ENCODE measurements around the gene DNAH14. TPM values are rescaled to one million over a fixed set of nuclear protein-coding genes. Genes with fewer than 3 reads are reported as not detected.

The DNAH14 gene
- total and polyA plus RNA-seq, 4 donors = 2.7 to 19.8 (median 9.6) TPM

GRCh38 chr1:224914292-224914900 lies 15.1 kb upstream of the DNAH14 start:
- Histone ChIP-seq H3K27me3 (ENCODE audit: control insufficient read depth in 4 of 4, insufficient read depth in 4 of 4, low read length in 3 of 4) (no peaks in the 10 kb centered on the region), H3K27ac (ENCODE audit: low read depth in 1 of 2, low read length in 2 of 2) (no peak overlapping the region), H3K9me3 (ENCODE audit: control insufficient read depth in 4 of 4, low read length in 3 of 4) (peaks cover 0 to 8% (median 2%) of the 10 kb centered on the region in 4 donors), H3K4me3 (ENCODE audit: low read depth in 1 of 3, low read length in 3 of 3) (no peak overlapping the region), H3K36me3 (ENCODE audit: control insufficient read depth in 4 of 4, insufficient read depth in 3 of 4, low read depth in 1 of 4, low read length in 3 of 4) (no peaks in the 10 kb centered on the region), H3K9ac (ENCODE audit: low read depth in 1 of 2, low read length in 2 of 2) (no peak overlapping the region), H3K4me1 (ENCODE audit: control insufficient read depth in 4 of 4, insufficient read depth in 4 of 4, low read length in 3 of 4) (peaks cover 0 to under 1% (median 0%) of the 10 kb centered on the region in 4 donors)
- WGBS = 89% methylated on average over 1 of the region's 1 CpG
- TF ChIP-seq FOXA2 (IDR thresholded peaks at IDR 0.05) = no peak
- DNase-seq (ENCODE audit: low spot score) = no peak

GRCh38 chr1:224919508-224919907 lies 10.0 kb upstream of the DNAH14 start:
- 57% methylated on average over 4 of the region's 4 CpGs for WGBS
- Histone ChIP-seq H3K9ac (ENCODE audit: low read depth in 1 of 2, low read length in 2 of 2) (no peak overlapping the region), H3K27me3 (ENCODE audit: control insufficient read depth in 4 of 4, insufficient read depth in 4 of 4, low read length in 3 of 4) (no peaks in the 10 kb centered on the region), H3K4me3 (ENCODE audit: low read depth in 1 of 3, low read length in 3 of 3) (peak overlapping the region; percentile 26 to 41 (median 37)), H3K27ac (ENCODE audit: low read depth in 1 of 2, low read length in 2 of 2) (no peak overlapping the region), H3K36me3 (ENCODE audit: control insufficient read depth in 4 of 4, insufficient read depth in 3 of 4, low read depth in 1 of 4, low read length in 3 of 4) (no peaks in the 10 kb centered on the region), H3K4me1 (ENCODE audit: control insufficient read depth in 4 of 4, insufficient read depth in 4 of 4, low read length in 3 of 4) (peaks cover 0 to 15% (median 4%) of the 10 kb centered on the region in 4 donors), H3K9me3 (ENCODE audit: control insufficient read depth in 4 of 4, low read length in 3 of 4) (no peaks in the 10 kb centered on the region)
- DNase-seq (ENCODE audit: low spot score) = no peak
- no peak for TF ChIP-seq GABPA (IDR thresholded peaks at IDR 0.05 in 1 of 2, conservative IDR thresholded peaks at IDR 0.05 in 1 of 2)
- TF ChIP-seq RXRA (IDR thresholded peaks at IDR 0.05) = no peak
- no peak for TF ChIP-seq YY1 (IDR thresholded peaks at IDR 0.05)
- TF ChIP-seq ZBTB33 (IDR thresholded peaks at IDR 0.05) = no peak

GRCh38 chr1:224920930-224921329 lies 8.5 kb upstream of the DNAH14 start:
- Histone ChIP-seq H3K4me1 (ENCODE audit: control insufficient read depth in 4 of 4, insufficient read depth in 4 of 4, low read length in 3 of 4) (peaks cover 0 to 15% (median 4%) of the 10 kb centered on the region in 4 donors), H3K9me3 (ENCODE audit: control insufficient read depth in 4 of 4, low read length in 3 of 4) (no peaks in the 10 kb centered on the region), H3K27ac (ENCODE audit: low read depth in 1 of 2, low read length in 2 of 2) (no peak overlapping the region), H3K27me3 (ENCODE audit: control insufficient read depth in 4 of 4, insufficient read depth in 4 of 4, low read length in 3 of 4) (no peaks in the 10 kb centered on the region), H3K9ac (ENCODE audit: low read depth in 1 of 2, low read length in 2 of 2) (no peak overlapping the region), H3K36me3 (ENCODE audit: control insufficient read depth in 4 of 4, insufficient read depth in 3 of 4, low read depth in 1 of 4, low read length in 3 of 4) (no peaks in the 10 kb centered on the region), H3K4me3 (ENCODE audit: low read depth in 1 of 3, low read length in 3 of 3) (no peak overlapping the region)
- no peak for DNase-seq (ENCODE audit: low spot score)
- TF ChIP-seq FOXA2 (IDR thresholded peaks at IDR 0.05) = no peak
- TF ChIP-seq RXRA (IDR thresholded peaks at IDR 0.05) = no peak
- no peak for TF ChIP-seq MAX (IDR thresholded peaks at IDR 0.05)
- TF ChIP-seq SP1 (IDR thresholded peaks at IDR 0.05) = no peak
- no peak for TF ChIP-seq ATF3 (IDR thresholded peaks at IDR 0.05)
- no peak for TF ChIP-seq REST (IDR thresholded peaks at IDR 0.05)
- TF ChIP-seq ZBTB33 (IDR thresholded peaks at IDR 0.05) = no peak
- no peak for TF ChIP-seq RAD21 (IDR thresholded peaks at IDR 0.05)
- TF ChIP-seq CTCF (IDR thresholded peaks at IDR 0.05; ENCODE audit: low read depth, low read length, missing input control) = no peak
- no peak for TF ChIP-seq FOXA1 (IDR thresholded peaks at IDR 0.05)
